Astrocyte (in vitro differentiated cells and primary cell): ENCODE data around the gene COMMD9. TPM values are rescaled to one million over a fixed set of nuclear protein-coding genes. Genes with fewer than 3 reads are reported as not detected.

Source experiments
- DNase-seq: peaks from one replicate; pipeline ENCODE4 v3.0.0-alpha.2; 2010; ENCODE audit warnings: low read depth
- FAIRE-seq: peaks from 2 replicates; lab custom pipeline; 2011; peaks lifted over from hg19 to GRCh38; lab: Jason Lieb, UNC
- H2AFZ ChIP-seq: 2 replicates; pipeline ENCODE4 v1.6.0; 2012; ENCODE audit warnings: low read depth, low read length, inconsistent platforms
- H3K27ac ChIP-seq: 2 replicates; pipeline ENCODE4 v1.5.1; 2011; ENCODE audit warnings: low read depth, low read length, inconsistent platforms
- H3K27me3 ChIP-seq: 2 replicates; pipeline ENCODE4 v1.6.0; 2011; ENCODE audit warnings: low read length, inconsistent platforms; ENCODE audit not compliant: insufficient read depth
- H3K36me3 ChIP-seq: 2 replicates; pipeline ENCODE4 v1.5.1; 2011; ENCODE audit warnings: low read length, inconsistent platforms; ENCODE audit not compliant: insufficient read depth
- H3K4me1 ChIP-seq: 2 replicates; pipeline ENCODE4 v1.5.1; 2011; ENCODE audit warnings: low read length, inconsistent platforms; ENCODE audit not compliant: insufficient read depth
- H3K4me2 ChIP-seq: 2 replicates; pipeline ENCODE4 v1.6.0; 2012; ENCODE audit warnings: low read length, inconsistent platforms
- H3K4me3 ChIP-seq: 2 replicates; pipeline ENCODE4 v1.5.1; 2011; ENCODE audit warnings: low read depth, mild to moderate bottlenecking, low read length, inconsistent platforms; ENCODE audit not compliant: insufficient read depth
- H3K79me2 ChIP-seq: 2 replicates; pipeline ENCODE4 v1.6.0; 2012; ENCODE audit warnings: mild to moderate bottlenecking, low read length, inconsistent platforms; ENCODE audit not compliant: insufficient read depth
- H3K9ac ChIP-seq: 2 replicates; pipeline ENCODE4 v1.6.0; 2012; ENCODE audit warnings: mild to moderate bottlenecking, low read length, inconsistent platforms
- H3K9me3 ChIP-seq: 2 replicates; pipeline ENCODE4 v1.5.1; 2012; ENCODE audit warnings: low read depth, mild to moderate bottlenecking, low read length, inconsistent platforms; ENCODE audit not compliant: insufficient read depth
- H4K20me1 ChIP-seq: 2 replicates; pipeline ENCODE4 v1.6.0; 2012; ENCODE audit warnings: low read length, inconsistent platforms; ENCODE audit not compliant: insufficient read depth
- H3K27ac Mint-ChIP-seq: one replicate; pipeline ENCODE4 v1.8.0; 2021; ENCODE audit warnings: mild to moderate bottlenecking, mixed read lengths; ENCODE audit not compliant: unreplicated experiment
- H3K27me3 Mint-ChIP-seq: one replicate; pipeline ENCODE4 v1.8.0; 2021; ENCODE audit warnings: low read depth, mixed read lengths; ENCODE audit not compliant: unreplicated experiment
- H3K36me3 Mint-ChIP-seq: one replicate; pipeline ENCODE4 v1.8.0; 2021; ENCODE audit warnings: low read depth, mixed read lengths; ENCODE audit not compliant: unreplicated experiment
- H3K4me1 Mint-ChIP-seq: one replicate; pipeline ENCODE4 v1.8.0; 2021; ENCODE audit warnings: low read depth, mixed read lengths; ENCODE audit not compliant: unreplicated experiment
- H3K4me3 Mint-ChIP-seq: one replicate; pipeline ENCODE4 v1.8.0; 2021; ENCODE audit warnings: mild to moderate bottlenecking, moderate library complexity, mixed read lengths; ENCODE audit not compliant: unreplicated experiment
- H3K9me3 Mint-ChIP-seq: one replicate; pipeline ENCODE4 v1.8.0; 2021; ENCODE audit warnings: mild to moderate bottlenecking, mixed read lengths; ENCODE audit not compliant: unreplicated experiment
- EZH2 ChIP-seq: IDR thresholded peaks from 2 replicates; pipeline ENCODE4 v1.6.1; 2012; ENCODE audit warnings: mild to moderate bottlenecking, low read length, inconsistent platforms; ENCODE audit not compliant: insufficient read depth
- total RNA-seq: library from RNA; stranded (reverse); gene quantifications from 2 replicates; pipeline ENCODE4 v1.2.1, GENCODE V29; 2021
- TF ChIP-seq, protein P1 (sequence below): IDR thresholded peaks from 2 replicates; pipeline ENCODE4 v1.5.1; 2011; ENCODE audit warnings: low read depth, mild to moderate bottlenecking, inconsistent platforms, low read length, moderate library complexity; ENCODE audit not compliant: insufficient read depth

Gene COMMD9
- total RNA-seq, 1 donor from 2014 or later = 78.4 TPM

DNA sequence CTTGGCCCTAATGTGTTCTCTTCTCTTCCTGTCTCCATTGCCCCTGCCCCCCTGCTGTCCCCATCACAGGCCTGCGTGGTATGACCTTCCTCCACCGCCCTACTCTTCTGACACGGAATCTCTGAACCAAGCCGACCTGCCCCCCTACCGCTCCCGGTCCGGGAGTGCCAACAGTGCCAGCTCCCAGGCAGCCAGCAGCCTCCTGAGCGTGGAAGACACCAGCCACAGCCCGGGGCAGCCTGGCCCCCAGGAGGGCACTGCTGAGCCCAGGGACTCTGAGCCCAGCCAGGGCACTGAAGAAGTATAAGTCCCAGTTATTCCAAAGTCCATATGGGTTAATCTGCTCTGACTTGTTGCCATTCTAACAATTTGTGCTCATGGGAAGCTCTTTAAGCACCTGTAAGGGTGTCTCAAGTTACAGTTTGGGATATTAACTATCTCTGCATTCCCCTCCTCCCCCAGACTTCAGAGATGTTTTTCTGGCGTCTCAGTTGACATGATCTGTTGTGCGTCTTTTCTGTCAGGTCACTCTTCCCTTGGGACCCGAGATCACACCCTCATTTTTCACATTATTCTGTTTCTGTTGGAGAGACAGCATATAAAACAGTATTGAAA is 60.0 kb downstream of the COMMD9 start:
- no peak overlapping the region for H3K4me3 ChIP-seq
- H4K20me1 ChIP-seq = no peaks in the 10 kb centered on the region
- no peaks in the 10 kb centered on the region for H3K9me3 ChIP-seq
- no peak overlapping the region for H2AFZ ChIP-seq
- no peak overlapping the region for H3K9ac ChIP-seq
- FAIRE-seq (no peak), DNase-seq (no peak)
- H3K4me1 ChIP-seq = peaks cover 10% of the 10 kb centered on the region
- H3K9me3 Mint-ChIP-seq = no peaks in the 10 kb centered on the region
- H3K27ac Mint-ChIP-seq = no peak overlapping the region
- H3K27me3 ChIP-seq = peaks cover 2% of the 10 kb centered on the region
- H3K27ac ChIP-seq = no peak overlapping the region
- no peak for TF ChIP-seq EZH2
- TF ChIP-seq, protein P1, sequence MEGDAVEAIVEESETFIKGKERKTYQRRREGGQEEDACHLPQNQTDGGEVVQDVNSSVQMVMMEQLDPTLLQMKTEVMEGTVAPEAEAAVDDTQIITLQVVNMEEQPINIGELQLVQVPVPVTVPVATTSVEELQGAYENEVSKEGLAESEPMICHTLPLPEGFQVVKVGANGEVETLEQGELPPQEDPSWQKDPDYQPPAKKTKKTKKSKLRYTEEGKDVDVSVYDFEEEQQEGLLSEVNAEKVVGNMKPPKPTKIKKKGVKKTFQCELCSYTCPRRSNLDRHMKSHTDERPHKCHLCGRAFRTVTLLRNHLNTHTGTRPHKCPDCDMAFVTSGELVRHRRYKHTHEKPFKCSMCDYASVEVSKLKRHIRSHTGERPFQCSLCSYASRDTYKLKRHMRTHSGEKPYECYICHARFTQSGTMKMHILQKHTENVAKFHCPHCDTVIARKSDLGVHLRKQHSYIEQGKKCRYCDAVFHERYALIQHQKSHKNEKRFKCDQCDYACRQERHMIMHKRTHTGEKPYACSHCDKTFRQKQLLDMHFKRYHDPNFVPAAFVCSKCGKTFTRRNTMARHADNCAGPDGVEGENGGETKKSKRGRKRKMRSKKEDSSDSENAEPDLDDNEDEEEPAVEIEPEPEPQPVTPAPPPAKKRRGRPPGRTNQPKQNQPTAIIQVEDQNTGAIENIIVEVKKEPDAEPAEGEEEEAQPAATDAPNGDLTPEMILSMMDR = no peak
- no peaks in the 10 kb centered on the region for H3K36me3 Mint-ChIP-seq
- H3K4me2 ChIP-seq = no peak overlapping the region
- no peaks in the 10 kb centered on the region for H3K79me2 ChIP-seq
- H3K27me3 Mint-ChIP-seq = no peaks in the 10 kb centered on the region
- no peak overlapping the region for H3K4me3 Mint-ChIP-seq
- H3K4me1 Mint-ChIP-seq = peaks cover 22% of the 10 kb centered on the region
- H3K36me3 ChIP-seq = no peaks in the 10 kb centered on the region

DNA sequence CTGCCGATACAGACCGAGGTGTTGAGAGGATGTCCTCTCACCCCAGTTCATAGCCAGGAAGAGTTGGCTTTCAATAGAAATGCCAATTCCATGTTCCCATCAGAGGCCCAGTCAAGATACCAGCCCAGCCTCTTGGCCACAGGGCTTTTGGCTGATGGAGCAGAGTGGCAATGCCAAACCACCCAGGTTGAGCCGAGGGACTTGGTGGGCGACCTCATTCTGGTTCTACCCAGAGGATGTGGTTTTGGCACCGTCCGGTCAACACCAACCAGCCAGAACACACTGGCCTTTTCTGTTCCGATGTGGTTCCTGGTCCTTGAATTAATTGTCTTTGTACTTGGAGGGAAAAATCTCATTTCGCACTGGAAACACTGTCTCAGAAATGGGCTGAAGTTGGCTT is 60.5 kb downstream of the COMMD9 start:
- Mint-ChIP-seq H3K36me3 (no peaks in the 10 kb centered on the region), H3K27ac (no peak overlapping the region), H3K9me3 (no peaks in the 10 kb centered on the region), H3K27me3 (no peaks in the 10 kb centered on the region), H3K4me1 (peaks cover 22% of the 10 kb centered on the region), H3K4me3 (no peak overlapping the region)
- Histone ChIP-seq H3K27ac (no peak overlapping the region), H3K27me3 (peaks cover 2% of the 10 kb centered on the region), H3K4me2 (no peak overlapping the region), H3K36me3 (no peaks in the 10 kb centered on the region), H3K9me3 (no peaks in the 10 kb centered on the region), H3K79me2 (no peaks in the 10 kb centered on the region), H2AFZ (no peak overlapping the region), H4K20me1 (no peaks in the 10 kb centered on the region), H3K4me3 (no peak overlapping the region), H3K9ac (no peak overlapping the region), H3K4me1 (peaks cover 10% of the 10 kb centered on the region)
- DNase-seq (no peak), FAIRE-seq (no peak)
- TF ChIP-seq, protein P1 = no peak
- TF ChIP-seq EZH2 = no peak

DNA sequence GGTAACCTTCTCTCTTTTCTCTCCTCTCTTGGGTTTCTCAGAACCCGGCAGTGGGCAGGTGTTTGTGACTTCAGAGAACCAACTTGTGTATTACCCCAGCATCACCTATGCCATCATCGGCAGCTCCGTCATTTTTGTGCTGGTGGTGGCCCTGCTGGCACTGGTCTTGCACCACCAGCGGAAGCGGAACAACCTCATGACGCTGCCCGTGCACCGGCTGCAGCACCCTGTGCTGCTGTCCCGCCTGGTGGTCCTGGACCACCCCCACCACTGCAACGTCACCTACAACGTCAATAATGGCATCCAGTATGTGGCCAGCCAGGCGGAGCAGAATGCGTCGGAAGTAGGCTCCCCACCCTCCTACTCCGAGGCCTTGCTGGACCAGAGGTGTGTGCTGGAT is 62.2 kb downstream of the COMMD9 start:
- FAIRE-seq (no peak), DNase-seq (no peak)
- no peaks in the 10 kb centered on the region for H3K36me3 Mint-ChIP-seq
- Histone ChIP-seq H3K27me3 (peaks cover 2% of the 10 kb centered on the region), H3K4me1 (peaks cover 10% of the 10 kb centered on the region), H3K9me3 (no peaks in the 10 kb centered on the region), H3K9ac (no peak overlapping the region), H4K20me1 (no peaks in the 10 kb centered on the region), H3K79me2 (no peaks in the 10 kb centered on the region), H3K4me2 (no peak overlapping the region), H3K4me3 (no peak overlapping the region), H3K36me3 (no peaks in the 10 kb centered on the region), H3K27ac (no peak overlapping the region), H2AFZ (no peak overlapping the region)
- H3K4me1 Mint-ChIP-seq = peaks cover 20% of the 10 kb centered on the region
- H3K27me3 Mint-ChIP-seq = no peaks in the 10 kb centered on the region
- no peak overlapping the region for H3K27ac Mint-ChIP-seq
- H3K9me3 Mint-ChIP-seq = no peaks in the 10 kb centered on the region
- TF ChIP-seq, protein P1 = no peak
- TF ChIP-seq EZH2 = no peak
- H3K4me3 Mint-ChIP-seq = no peak overlapping the region
